ENCODE measurements around the gene NEDD4. TPM values are rescaled to one million over a fixed set of nuclear protein-coding genes. Genes with fewer than 3 reads are reported as not detected.

NEDD4 gene
- total RNA-seq, 1 experiment from 2014 or later: 18.8 TPM

- CTCF ChIA-PET: no interaction called here
- H3K27me3 ChIP-seq (ENCODE audit: control insufficient read depth, insufficient read depth, low read length): no peaks in the 10 kb centered on the region
- no TSS peak for BruUV-seq (replicated peaks)
- DNase-seq (ENCODE audit: low read depth, low spot score) (no peak), ATAC-seq (no peak)
- intact Hi-C loops (cut with micrococcal nuclease; ENCODE audit: unreplicated experiment): no loop called here
- no peak overlapping the region for H3K27ac ChIP-seq (ENCODE audit: low read length)
- no peaks in the 10 kb centered on the region for H3K4me1 ChIP-seq (ENCODE audit: control insufficient read depth, insufficient read depth, low read length)
- in situ Hi-C loops (cut with HindIII; ENCODE audit: low pct_unique_long_range_greater_than_20kb, low sequenced_read_pairs): no loop called here
- H3K4me3 ChIP-seq (ENCODE audit: low read depth in 2 of 2, low read length in 2 of 2): no peak overlapping the region
- no peaks in the 10 kb centered on the region for H3K36me3 ChIP-seq (ENCODE audit: control insufficient read depth, insufficient read depth, low read length)
- no peak for TF ChIP-seq CTCF (IDR thresholded peaks at IDR 0.05)
- no peak for TF ChIP-seq REST (IDR thresholded peaks at IDR 0.05; ENCODE audit: insufficient read depth in 1 of 2, low read depth in 2 of 2, low read length in 1 of 2)
- TF ChIP-seq POLR2AphosphoS5 (IDR thresholded peaks at IDR 0.05; ENCODE audit: low read depth, low read length): no peak
- TF ChIP-seq TCF7L2 (IDR thresholded peaks at IDR 0.05; ENCODE audit: low read depth, low read length): no peak
- no peak for TF ChIP-seq SIN3A (IDR thresholded peaks at IDR 0.05; ENCODE audit: borderline replicate concordance, insufficient read depth, low read depth, low read length)
- POLR2A ChIA-PET: no interaction called here
- H3K9me3 ChIP-seq (ENCODE audit: control insufficient read depth, insufficient read depth, low read depth, low read length): peaks cover 3% of the 10 kb centered on the region; the same call in 1 of the 2 replicates
Observed at GRCh38 chr15:55879181-55879580, 114.2 kb downstream of the NEDD4 start.

GRCh38 chr15:55873024-55873720, 120.2 kb downstream of the NEDD4 start:
- intact Hi-C loops (cut with micrococcal nuclease; ENCODE audit: unreplicated experiment): no loop called here
- Histone ChIP-seq H3K27ac (ENCODE audit: low read length) (no peak overlapping the region), H3K36me3 (ENCODE audit: control insufficient read depth, insufficient read depth, low read length) (no peaks in the 10 kb centered on the region), H3K4me1 (ENCODE audit: control insufficient read depth, insufficient read depth, low read length) (no peaks in the 10 kb centered on the region), H3K27me3 (ENCODE audit: control insufficient read depth, insufficient read depth, low read length) (no peaks in the 10 kb centered on the region), H3K9me3 (ENCODE audit: control insufficient read depth, insufficient read depth, low read depth, low read length) (peaks cover 3% of the 10 kb centered on the region; the same call in 1 of the 2 replicates), H3K4me3 (ENCODE audit: low read depth in 2 of 2, low read length in 2 of 2) (no peak overlapping the region)
- ChIA-PET POLR2A (no interaction called here), CTCF (no interaction called here)
- ATAC-seq: no peak
- no peak for DNase-seq (ENCODE audit: low read depth, low spot score)
- no TSS peak for BruUV-seq (replicated peaks)
- in situ Hi-C loops (cut with HindIII; ENCODE audit: low pct_unique_long_range_greater_than_20kb, low sequenced_read_pairs): no loop called here
- TF ChIP-seq REST (IDR thresholded peaks at IDR 0.05; ENCODE audit: insufficient read depth in 1 of 2, low read depth in 2 of 2, low read length in 1 of 2) (no peak), SIN3A (IDR thresholded peaks at IDR 0.05; ENCODE audit: borderline replicate concordance, insufficient read depth, low read depth, low read length) (no peak), TCF7L2 (IDR thresholded peaks at IDR 0.05; ENCODE audit: low read depth, low read length) (no peak), CTCF (IDR thresholded peaks at IDR 0.05) (no peak), POLR2AphosphoS5 (IDR thresholded peaks at IDR 0.05; ENCODE audit: low read depth, low read length) (no peak)

All from Panc1 (cell line).